CD4-positive, alpha-beta T cell treated with Interferon gamma for 1 hour (primary cell): ENCODE results near the gene VARS2.
"Not testable (repeated sequence)": the region's sequence is repeated elsewhere in the genome, so short reads cannot be mapped to it uniquely, and the experiment has no call there.

Source experiments
- DNase-seq: peaks from one replicate; pipeline ENCODE4 v3.0.0-alpha.2; 2020

The VARS2 gene

GRCh38 chr6:30900863-30901417 lies 13.1 kb upstream of the VARS2 start:
- DNase-seq: no peak

GRCh38 chr6:30901436-30901835 lies 12.6 kb upstream of the VARS2 start:
- no peak for DNase-seq

GRCh38 chr6:30902196-30902595 lies 11.8 kb upstream of the VARS2 start:
- not testable (repeated sequence) for DNase-seq

GRCh38 chr6:30902709-30903108 lies 11.3 kb upstream of the VARS2 start:
- no peak for DNase-seq

- DNase-seq: no peak
Observed at GRCh38 chr6:30903236-30903635, 10.8 kb upstream of the VARS2 start.

GRCh38 chr6:30907290-30907757 lies 6.7 kb upstream of the VARS2 start:
- not testable (repeated sequence) for DNase-seq

GRCh38 chr6:30907758-30908591 lies 6.1 kb upstream of the VARS2 start, which contains the start of gene GTF2H4:
Gene GTF2H4 (plus strand): TSS chr6:30908207.
- peak; percentile 94 for DNase-seq

- DNase-seq: no peak
Observed at GRCh38 chr6:30908700-30909099, 5.3 kb upstream of the VARS2 start.

GRCh38 chr6:30910473-30910872 lies 3.6 kb upstream of the VARS2 start:
- DNase-seq: not testable (repeated sequence)

GRCh38 chr6:30912746-30913520 lies 1.1 kb upstream of the VARS2 start:
- no peak for DNase-seq

- no peak for DNase-seq
Observed at GRCh38 chr6:30913721-30914075, 340 bp upstream of the VARS2 start.

GRCh38 chr6:30914854-30915590 lies 984 bp downstream of the VARS2 start:
- DNase-seq: no peak

GRCh38 chr6:30915591-30915946 lies 1.5 kb downstream of the VARS2 start:
- DNase-seq: no peak

- no peak for DNase-seq
Observed at GRCh38 chr6:30917041-30917440, 3.0 kb downstream of the VARS2 start.

- DNase-seq: no peak
Observed at GRCh38 chr6:30917487-30917886, 3.4 kb downstream of the VARS2 start.

GRCh38 chr6:30918670-30919069 lies 4.6 kb downstream of the VARS2 start:
- DNase-seq: no peak

- DNase-seq: no peak
Observed at GRCh38 chr6:30922447-30922852, 8.4 kb downstream of the VARS2 start.

- not testable (repeated sequence) for DNase-seq
Observed at GRCh38 chr6:30924040-30924627, 10.1 kb downstream of the VARS2 start.

- no peak for DNase-seq
Observed at GRCh38 chr6:30926644-30927043, 12.6 kb downstream of the VARS2 start.

GRCh38 chr6:30927080-30927479 lies 13.0 kb downstream of the VARS2 start:
- not testable (repeated sequence) for DNase-seq

- no peak for DNase-seq
Observed at GRCh38 chr6:30928677-30929076, 14.6 kb downstream of the VARS2 start.

GRCh38 chr6:30930506-30930905 lies 16.5 kb downstream of the VARS2 start:
- DNase-seq: no peak

GRCh38 chr6:30931272-30931671 lies 17.2 kb downstream of the VARS2 start:
- no peak for DNase-seq
